Cardiac muscle cell (in vitro differentiated cells and primary cell): ENCODE measurements around the gene ZKSCAN2. TPM values are rescaled to one million over a fixed set of nuclear protein-coding genes. Genes with fewer than 3 reads are reported as not detected.

Source experiments
- DNase-seq, 2 donors: peaks; one replicate each; pipeline versions ENCODE4 v3.0.0 to v3.0.0-alpha.2; 2010 to 2017; ENCODE audit warnings: low read depth in 1 of 2, low spot score in 1 of 2
- H3K27ac ChIP-seq: fragments of 200-600 bp; sonication (generic); 2 replicates; pipeline ENCODE4 v1.5.1; 2016
- H3K27me3 ChIP-seq: fragments of 200-600 bp; sonication (generic); 2 replicates; pipeline ENCODE4 v1.6.0; 2016; ENCODE audit warnings: control low read depth
- H3K36me3 ChIP-seq: fragments of 200-600 bp; sonication (generic); 2 replicates; pipeline ENCODE4 v1.5.1; 2016; ENCODE audit warnings: control low read depth
- H3K4me1 ChIP-seq: fragments of 200-600 bp; sonication (generic); 2 replicates; pipeline ENCODE4 v1.8.1; 2017; ENCODE audit warnings: low read depth, mild to moderate bottlenecking, mixed run types
- H3K4me3 ChIP-seq: fragments of 200-600 bp; sonication (generic); 2 replicates; pipeline ENCODE4 v1.5.1; 2016; ENCODE audit warnings: mild to moderate bottlenecking
- H3K9me3 ChIP-seq: fragments of 200-600 bp; sonication (generic); 2 replicates; pipeline ENCODE4 v1.5.1; 2017; ENCODE audit warnings: low read depth, mild to moderate bottlenecking, control low read depth
- CTCF ChIP-seq: IDR thresholded peaks from 2 replicates; pipeline ENCODE4 v1.5.1; 2012; ENCODE audit warnings: low read depth, mild to moderate bottlenecking, low read length
- polyA plus RNA-seq: library from polyadenylated mRNA; unstranded; fragments of >200 nt; fragmentation: Nextera tagmentation; extraction: Ambion mirVana; gene quantifications from 2 replicates; pipeline ENCODE4 v1.2.1, GENCODE V29; 2016
- total RNA-seq: library from RNA; depleted of rRNA; stranded (reverse); fragments of >200 nt; gene quantifications from 2 replicates; pipeline ENCODE4 v1.2.3, GENCODE V29; 2016

The ZKSCAN2 gene
- total RNA-seq = 10.3 and 11.4 TPM in 2 replicates
- polyA plus RNA-seq = 4.8 and 6.8 TPM in 2 replicates

GRCh38 chr16:25257470-25257955, at the start of gene ZKSCAN2:
Gene ZKSCAN2, minus strand, starts transcription at chr16:25257845. Its CDS starts 718 bp downstream, at chr16:25257127.
- Histone ChIP-seq H3K36me3 (peaks cover 16% of the 10 kb centered on the region), H3K27ac (peak within 1 kb of the TSS; percentile 99), H3K4me1 (peaks cover 26% of the 10 kb centered on the region), H3K9me3 (no peaks in the 10 kb centered on the region), H3K4me3 (peak within 1 kb of the TSS; percentile 49), H3K27me3 (no peaks in the 10 kb centered on the region)
- peak; percentile 93 to 94 for DNase-seq
- no peak for TF ChIP-seq CTCF

GRCh38 chr16:25299792-25300590, 42.3 kb upstream of the ZKSCAN2 start:
- Histone ChIP-seq H3K27ac (no peak overlapping the region), H3K4me1 (peaks cover 6% of the 10 kb centered on the region), H3K4me3 (no peak overlapping the region), H3K27me3 (no peaks in the 10 kb centered on the region), H3K36me3 (no peaks in the 10 kb centered on the region), H3K9me3 (no peaks in the 10 kb centered on the region)
- DNase-seq = no peak
- no peak for TF ChIP-seq CTCF

- DNase-seq = no peak
- H3K27me3 ChIP-seq = no peaks in the 10 kb centered on the region
- no peaks in the 10 kb centered on the region for H3K9me3 ChIP-seq
- no peak overlapping the region for H3K27ac ChIP-seq
- TF ChIP-seq CTCF = no peak
- H3K4me1 ChIP-seq = peaks cover 6% of the 10 kb centered on the region
- H3K36me3 ChIP-seq = no peaks in the 10 kb centered on the region
- H3K4me3 ChIP-seq = no peak overlapping the region
Measured at GRCh38 chr16:25298165-25298872, 40.7 kb upstream of the ZKSCAN2 start.

GRCh38 chr16:25297151-25297787, 39.6 kb upstream of the ZKSCAN2 start:
- Histone ChIP-seq H3K4me3 (no peak overlapping the region), H3K4me1 (peaks cover 6% of the 10 kb centered on the region), H3K36me3 (no peaks in the 10 kb centered on the region), H3K9me3 (no peaks in the 10 kb centered on the region), H3K27ac (no peak overlapping the region), H3K27me3 (no peaks in the 10 kb centered on the region)
- TF ChIP-seq CTCF = no peak
- no peak for DNase-seq

- no peak for DNase-seq
- Histone ChIP-seq H3K27me3 (no peaks in the 10 kb centered on the region), H3K9me3 (no peaks in the 10 kb centered on the region), H3K4me1 (no peaks in the 10 kb centered on the region), H3K36me3 (no peaks in the 10 kb centered on the region), H3K27ac (no peak overlapping the region), H3K4me3 (no peak overlapping the region)
- no peak for TF ChIP-seq CTCF
Measured at GRCh38 chr16:25291580-25291979, 33.9 kb upstream of the ZKSCAN2 start.
